HG02763 (cell line): Measurements from ENCODE around the gene FKBP1A.

Source experiments
- ATAC-seq: cut with Tn5 transposase; IDR thresholded peaks from one replicate; pipeline ENCODE4 v1.9.1; 2021; ENCODE audit warnings: mild to moderate bottlenecking, moderate library complexity; ENCODE audit not compliant: unreplicated experiment

Gene FKBP1A

DNA sequence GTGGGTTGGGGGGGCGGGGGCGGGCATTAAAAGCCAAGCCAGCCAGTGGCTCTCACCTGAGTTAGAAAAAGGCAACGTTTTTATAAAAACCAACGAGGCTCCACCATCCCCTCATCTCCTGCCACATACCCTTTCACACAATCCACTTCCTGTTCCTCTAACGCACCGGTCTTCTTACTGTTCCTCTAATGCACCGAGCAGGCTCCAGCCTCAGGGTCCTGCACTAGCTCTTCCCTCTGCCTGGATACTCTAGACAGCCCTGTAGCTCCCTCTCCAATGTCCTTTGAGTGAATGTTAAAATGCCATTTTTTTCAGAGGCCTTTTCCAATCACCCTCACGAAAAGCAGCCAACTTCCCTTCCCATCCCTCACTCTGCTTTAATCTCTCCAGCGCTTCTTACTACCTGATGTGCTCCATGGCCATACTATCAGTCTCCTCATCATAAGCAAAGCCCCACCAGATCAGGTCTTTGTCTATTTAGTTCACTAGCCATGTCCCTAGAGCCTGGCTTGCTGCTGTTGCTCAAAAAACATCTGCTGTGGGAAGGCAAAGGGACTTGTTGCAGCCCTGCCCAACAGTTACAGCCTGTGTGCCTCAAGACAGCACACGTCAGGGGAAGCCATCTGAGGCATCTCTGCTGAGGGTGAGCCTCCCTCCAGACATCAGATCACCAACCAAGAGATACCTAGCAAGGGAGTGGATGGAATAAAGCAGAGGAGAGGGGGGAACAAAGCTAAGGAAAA is 3.9 kb downstream of the FKBP1A start:
- ATAC-seq, result no peak

DNA sequence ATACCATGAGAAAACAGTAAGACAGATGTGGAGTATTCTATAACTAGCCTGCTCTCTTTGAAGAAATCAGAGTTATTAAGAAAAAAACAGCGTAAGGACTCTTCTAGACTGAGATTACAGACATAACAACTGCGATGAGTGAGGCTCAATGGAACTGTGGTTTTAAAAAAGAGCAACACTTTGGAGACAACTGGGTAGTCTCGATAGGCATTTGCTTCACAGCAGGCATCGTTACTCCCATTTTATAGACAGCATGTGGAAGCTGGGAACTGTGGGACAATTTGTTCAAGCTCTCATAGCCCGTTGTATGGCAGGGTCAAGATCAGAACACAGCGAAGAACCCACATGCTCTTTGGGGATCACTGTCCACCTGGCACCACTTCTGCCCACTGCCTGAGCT is 4.6 kb downstream of the FKBP1A start:
- ATAC-seq, result no peak

DNA sequence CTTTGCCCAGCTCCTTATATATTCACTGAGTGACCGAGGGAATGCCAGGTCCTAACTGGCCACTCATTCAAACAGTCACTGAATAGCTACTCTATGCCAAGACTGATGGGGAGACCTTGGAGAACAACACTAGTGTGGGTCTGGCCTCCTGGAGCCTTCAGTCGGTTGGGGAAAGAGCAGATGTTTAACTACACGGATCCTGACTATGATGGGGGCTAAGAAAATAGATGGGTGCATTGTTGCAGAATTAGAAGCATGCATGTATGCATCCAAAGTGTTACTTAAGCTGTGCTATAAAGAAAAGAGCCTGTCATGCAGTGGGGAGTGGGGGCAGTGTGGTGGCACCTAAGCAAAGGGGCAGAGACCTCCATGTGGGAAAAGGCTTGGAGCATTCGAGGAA is 6.5 kb downstream of the FKBP1A start:
- no peak for ATAC-seq

DNA sequence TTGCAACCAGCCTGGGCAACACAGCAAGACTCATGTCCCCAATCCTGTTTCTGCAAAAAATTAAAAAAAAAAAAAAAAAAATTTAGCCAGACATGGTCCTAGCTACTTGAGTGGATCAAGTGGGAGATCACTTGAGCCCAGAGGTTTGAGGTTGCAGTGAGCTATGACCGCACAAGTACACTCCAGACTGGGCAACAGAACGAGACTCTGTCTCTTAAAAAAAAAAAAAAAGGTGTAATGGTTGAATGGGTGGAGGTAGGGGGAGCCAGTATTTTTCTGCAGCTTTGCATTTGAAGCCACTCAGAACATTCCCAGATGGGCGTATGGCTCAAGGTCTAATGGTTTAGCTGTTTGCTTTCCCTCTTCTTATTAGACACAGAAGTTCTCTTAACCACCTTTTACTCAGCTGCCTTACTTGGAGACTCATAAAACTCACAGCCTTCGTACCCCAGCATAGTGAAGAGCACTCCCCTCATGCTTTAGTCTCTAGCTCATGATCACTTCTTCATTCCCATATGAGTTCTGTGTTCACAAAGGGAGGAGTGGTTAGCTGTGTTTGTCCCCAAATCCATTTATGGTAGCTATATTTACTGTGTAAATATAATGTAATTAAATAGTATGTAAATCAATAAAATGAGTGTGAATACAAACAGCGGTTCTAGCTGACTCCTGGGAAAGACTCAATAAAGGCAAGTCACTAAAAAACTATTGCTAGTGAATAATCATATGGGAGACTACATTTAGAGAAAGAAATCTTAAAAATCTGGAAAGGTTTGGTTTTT is 9.0 kb downstream of the FKBP1A start:
- ATAC-seq, result no peak

DNA sequence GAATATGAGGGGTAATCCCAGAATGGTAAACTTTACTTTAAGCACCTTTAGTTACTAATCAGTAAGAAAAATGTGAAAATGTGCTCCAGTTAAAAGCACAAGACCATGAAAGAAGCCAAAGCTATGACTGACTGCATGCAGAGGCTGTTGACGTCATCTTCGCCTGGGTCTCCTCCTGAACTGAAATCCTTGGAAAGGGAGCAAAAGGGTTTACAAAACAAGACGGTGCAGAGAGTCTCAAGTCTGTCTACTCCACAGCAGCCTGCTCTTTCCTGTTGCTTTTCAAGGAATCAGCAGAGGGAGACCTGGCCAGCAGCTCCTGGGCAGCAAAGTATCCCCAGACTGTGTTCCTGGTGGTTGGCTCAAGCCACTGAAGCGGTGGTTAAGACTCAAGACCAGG is 10.2 kb downstream of the FKBP1A start:
- ATAC-seq, result no peak

DNA sequence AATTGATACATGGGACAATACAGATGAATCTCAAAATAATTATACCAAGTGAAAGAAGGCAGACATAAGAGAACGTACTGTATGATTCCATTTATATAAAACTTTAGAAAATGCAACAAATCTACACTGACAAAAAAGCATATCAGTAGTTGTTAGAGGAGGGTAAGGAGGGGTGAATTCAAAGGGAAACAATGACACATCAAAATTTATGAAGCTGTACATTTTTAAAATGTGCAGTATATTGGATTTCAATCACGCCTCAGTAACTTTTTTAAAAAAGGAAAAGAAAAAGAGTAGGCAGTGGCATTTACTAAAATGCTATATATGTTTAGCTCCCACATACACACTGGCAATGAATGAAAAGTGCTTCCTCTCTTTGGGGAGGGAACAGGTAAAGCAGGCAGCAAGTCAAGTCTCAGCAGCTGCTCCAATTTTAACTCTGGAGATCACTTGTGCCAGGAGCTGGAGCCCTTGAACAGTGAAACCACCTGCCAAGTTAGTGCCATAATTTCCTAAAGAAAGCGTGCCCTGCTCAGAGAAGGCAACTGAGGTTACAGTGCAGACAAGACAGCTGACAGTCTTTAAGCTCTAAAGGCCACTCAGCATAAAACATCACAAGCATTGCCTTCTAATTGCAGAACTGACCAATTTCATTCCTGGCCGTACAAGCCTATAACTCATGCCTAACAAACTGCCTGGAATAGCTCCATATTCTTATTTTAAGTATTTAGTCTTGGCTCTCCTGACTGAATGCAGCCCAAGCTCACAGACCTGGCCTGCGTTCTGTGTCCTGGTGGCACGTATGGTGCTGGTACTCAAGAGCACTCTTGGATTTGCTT is 10.9 kb downstream of the FKBP1A start:
- ATAC-seq, result no peak

DNA sequence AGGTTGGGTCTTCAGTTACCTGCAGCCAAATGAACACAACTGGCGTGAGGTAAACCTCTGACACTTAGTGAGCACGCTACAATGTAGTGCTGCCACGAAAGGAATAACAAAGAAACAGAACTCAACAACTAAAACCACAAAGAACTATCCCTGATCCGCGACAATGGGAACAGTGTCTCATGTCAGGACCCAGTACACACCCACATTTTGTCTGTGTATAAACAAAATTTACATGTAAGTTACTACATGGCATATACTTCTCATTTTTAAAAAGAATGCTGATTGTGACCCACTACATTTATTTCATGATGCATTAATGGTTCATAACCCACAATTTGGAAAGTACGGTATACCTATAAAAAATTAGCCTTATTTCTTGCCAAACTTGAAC is 14.1 kb downstream of the FKBP1A start:
- no peak for ATAC-seq

DNA sequence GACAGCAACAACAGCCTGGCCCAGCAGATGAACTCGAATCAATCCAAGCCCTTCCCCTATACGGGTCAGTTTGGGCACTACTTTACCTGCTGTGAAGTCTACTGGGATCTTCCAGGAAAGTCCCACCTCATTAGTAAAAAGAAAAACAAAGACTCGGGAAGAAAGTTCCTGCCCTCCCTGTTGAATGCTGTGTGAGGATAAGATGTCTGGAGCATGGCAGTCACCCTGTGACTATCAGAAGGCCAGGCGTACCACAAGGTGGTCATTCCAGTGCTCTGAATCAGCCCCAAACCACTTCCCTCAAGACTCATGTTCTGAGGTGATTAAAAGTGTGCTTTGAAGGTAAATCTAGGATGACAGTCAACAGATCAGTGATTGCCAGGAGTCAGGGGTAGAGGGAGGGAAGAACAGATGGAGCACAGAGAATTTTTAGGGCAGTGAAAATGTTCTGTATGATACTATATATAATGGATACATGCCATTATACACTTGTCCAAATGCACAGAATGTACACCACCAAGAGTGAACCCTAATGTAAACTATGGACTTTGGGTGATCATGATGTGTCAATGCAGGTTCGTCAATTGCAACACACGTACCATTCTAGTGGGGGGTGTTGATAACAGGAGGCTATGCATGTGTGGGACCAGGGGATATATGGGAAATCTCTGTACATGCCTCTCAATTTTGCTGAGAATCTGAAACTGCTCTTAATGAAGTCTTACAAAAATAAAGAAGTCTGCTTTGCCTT is 14.7 kb downstream of the FKBP1A start:
- ATAC-seq, result no peak

DNA sequence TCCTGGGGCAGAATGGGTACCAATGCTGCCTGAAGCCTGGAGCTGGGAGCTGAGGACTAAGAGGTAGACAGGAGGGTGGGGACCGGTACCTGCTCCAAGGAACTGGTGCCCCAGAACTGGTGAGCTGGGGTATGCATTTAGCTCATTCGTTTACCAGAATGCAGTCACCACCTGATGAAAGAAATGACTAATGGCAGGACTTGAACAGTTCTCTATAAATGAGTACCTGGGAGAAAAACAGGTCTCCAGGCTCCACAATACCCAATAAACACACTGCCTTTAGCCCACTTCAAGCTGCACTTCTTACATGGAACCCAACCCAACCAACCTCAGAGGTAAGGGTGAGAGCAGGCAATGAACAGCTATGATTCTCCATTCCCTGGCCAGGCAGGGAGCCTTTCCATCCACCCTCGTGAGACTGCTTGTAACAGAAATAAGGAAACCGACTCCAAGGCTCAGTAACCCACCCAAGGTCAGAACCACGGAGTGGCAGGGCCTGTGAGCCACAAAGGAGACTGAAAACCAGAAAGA is 15.4 kb downstream of the FKBP1A start:
- ATAC-seq, result no peak

DNA sequence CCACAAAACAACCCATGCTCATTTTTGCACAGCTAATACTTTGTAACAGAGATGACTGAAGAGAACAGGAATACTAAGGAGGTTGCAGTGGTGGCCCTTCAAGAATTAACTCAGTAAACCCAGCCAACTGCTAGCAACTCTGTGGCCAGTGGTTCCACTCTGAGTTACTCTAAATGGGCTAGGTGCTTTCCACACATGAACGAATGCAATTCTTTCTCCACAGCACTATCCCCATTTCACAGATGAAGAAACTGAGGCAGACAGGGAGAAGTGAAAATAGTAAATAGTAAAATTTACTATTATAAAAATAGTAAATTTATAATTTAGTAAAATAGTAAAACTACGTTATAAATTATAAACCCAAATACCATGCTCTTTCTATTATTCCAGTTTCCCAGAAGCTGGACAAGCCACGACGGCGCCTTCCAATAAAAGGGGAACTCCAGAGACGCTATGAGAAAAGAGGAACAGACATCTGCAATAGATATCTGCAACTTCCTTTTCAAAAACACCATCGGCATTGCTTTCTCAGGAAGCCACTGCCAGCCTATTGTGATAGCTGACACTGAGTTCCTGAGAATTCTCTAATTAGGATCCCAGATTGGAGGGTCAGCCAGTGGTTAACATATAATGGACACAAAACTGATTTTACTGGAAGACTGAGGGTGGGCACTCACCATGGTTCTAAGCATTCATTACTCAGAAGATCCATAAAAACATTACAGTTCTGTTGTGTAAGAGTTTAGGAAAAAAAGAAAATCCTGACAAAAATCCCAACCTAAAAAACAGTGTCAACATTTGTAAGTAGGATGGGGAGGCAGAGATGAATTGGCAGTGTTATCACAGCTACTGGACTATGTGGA is 16.2 kb downstream of the FKBP1A start:
- no peak for ATAC-seq

DNA sequence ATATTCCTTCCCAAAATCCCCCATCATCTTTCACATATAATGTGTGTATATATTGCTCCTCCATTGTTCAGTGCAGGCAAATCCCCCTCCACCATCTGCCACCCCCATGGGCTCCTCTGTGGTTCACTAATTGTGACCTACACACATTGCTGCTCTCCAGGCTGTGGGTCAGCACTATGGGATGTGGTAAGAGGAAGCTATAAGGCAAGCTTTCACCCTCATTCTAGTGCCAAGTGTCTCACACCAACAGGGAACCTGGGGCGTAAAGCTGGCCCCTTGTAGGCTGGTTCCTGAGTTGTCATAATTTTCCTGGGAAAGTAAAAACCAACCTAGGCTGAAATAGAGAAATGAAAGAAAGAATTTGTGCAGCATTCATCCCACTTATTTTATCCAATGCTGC is 16.8 kb downstream of the FKBP1A start:
- no peak for ATAC-seq

DNA sequence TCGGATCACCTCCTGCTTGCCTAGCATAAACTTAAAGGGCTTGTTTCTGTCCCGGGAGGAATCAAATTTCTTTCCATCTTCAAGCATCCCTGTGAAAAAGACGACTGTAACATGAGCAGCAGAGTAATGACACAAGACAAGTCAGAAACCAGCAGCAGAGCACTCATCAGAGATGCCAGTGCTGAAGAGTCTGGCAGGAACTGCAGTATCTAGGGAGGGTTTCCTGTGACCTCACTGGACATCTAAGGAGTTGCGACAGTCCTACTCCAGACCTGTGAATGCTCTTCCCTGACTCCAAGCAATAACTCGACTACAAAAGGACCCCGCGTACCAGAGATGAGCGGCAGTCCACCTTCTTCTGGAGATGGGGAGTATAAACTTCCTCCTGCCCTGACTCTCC is 17.3 kb downstream of the FKBP1A start:
- ATAC-seq, result no peak

DNA sequence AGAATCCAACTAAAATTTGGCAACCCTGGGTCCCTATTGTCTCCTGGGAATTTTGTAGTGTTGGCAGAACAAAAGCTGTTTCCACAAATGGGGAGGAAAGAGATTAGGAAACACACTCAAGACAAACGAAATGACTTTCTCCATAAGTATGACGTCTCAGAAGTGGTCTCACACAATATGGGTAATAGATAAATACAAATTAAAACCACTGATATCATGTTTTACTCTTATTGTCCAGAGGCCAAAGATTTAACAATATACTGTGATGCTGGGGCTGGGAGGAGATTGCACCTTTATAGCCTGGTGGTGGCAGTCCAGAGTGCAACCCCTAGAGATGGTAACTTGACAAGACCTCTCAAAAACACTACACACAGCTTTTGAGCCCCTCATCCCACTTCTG is 18.6 kb downstream of the FKBP1A start:
- ATAC-seq, result no peak

DNA sequence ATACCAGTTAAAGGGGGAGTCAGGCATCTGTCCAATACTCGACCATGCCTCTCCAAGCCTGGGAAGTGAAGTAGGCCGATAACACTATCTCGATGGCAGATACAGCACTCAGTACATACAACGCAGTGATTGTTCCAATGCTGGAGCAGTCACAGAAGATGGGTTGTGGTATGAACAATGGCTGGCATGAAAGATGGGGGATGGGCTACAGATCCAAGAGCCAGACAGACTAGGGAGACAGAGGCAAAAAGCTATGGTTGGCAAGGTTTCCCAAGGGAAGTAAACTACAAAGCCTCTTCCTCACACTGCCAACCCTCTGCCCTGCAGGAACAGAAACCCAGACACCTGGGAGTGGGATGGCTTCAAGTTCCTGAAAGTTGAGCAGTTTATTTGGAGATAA is 19.2 kb downstream of the FKBP1A start:
- no peak for ATAC-seq

DNA sequence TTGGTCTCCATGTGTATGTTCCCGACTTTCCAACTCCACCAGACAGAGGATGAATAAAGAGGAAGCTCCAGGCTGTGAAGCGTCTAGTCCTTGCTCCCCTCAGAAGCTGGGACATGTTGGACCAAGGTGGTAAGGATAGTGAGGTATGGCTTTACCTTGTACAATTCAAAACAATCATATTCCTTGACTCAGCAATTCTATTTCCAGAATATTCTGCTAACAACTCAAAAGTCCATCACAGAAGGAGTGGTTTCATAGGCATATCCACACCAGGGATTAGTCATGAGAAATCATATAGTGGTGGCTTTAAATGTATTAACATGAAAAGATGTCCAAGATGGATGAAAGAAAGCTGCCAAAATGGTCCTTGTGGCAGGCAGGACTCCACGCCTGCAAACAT is 19.8 kb downstream of the FKBP1A start:
- ATAC-seq, result no peak

DNA sequence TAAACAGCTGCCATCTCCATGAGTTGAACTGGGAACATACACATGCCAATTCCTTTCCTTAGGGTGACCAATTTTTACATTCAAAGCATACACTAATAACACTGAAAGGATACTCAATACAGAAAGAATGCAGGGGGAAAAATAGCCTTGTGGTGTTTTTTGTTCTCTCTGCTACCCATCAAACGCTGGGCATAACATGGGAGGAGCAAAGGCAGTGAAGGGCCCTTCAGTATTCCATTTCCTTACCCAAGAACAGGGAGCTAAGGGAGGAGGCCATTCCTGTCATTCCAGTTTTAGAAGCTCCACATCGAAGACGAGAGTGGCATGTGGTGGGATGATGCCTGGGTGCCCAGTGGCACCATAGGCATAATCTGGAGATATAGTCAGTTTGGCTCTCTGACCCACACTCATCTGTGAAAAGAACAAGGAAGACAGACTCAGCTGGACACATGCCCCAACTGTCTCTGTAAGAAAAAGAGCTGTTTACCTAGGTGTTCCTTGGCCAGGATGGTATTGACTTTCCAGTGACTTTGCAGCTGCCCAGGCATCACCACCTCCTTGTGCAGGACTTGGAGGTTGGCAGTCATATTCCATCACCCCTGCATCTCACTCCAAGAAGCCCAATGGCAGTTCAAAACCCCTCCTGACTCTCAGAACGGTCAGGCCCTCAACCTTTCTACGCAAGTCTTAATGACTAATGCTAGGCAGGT is 20.9 kb downstream of the FKBP1A start:
- ATAC-seq, result no peak

DNA sequence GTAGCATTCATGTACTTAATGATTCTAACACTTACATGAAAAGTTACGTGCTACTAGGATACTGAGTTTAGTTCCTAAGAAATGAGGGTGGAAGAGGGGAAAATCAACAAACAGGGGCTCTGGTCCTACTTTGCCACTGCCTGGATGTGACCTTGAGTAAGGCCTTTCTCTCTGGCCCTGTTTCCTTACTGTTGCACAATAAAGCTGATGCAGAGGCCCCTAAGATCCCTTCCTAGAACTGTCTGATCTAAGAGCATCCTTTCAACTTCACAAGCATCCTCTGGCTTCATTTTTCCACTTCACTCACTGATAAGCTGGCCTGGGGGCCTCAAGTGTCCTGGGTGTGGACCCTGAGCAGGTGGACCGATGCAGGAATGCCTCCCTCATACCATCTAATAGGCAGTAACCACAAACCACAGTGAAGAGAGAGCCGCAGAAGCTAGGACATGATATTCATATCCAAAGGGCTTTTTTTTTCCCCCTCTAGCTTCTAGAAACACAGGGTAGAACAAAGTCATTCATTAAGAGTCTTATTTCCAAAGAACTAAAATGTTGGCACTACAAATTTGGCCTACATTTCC is 21.6 kb downstream of the FKBP1A start:
- no peak for ATAC-seq

DNA sequence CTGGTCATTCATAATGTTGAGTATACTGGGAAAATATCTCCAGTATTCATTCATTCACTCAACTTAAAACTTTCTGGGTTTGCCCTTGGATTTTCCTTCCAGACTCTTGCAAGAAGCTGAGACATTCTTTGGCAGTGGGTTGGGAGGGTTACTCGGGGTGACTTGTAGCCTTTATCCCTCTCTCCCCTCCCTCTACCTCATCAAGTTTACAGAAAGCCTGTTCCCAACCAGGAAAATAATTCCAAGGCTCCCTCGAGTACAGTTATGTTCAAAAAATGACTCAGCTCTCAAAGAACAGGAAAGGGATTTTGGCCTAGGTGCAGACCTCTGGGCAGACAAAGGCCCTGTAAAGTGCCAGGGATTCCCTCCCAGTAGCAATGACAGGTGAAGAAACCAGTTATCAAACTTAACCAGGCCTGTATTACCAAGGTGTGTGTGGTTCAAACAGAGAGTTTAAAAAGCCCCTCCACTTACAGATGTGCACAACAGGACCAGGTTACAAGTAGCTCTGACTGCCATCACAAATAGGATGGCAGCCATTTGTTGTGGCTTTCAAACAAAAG is 22.2 kb downstream of the FKBP1A start:
- ATAC-seq, result no peak
